A549 (cell line): ENCODE results near the gene PGS1. TPM values are rescaled to one million over a fixed set of nuclear protein-coding genes. Genes with fewer than 3 reads are reported as not detected.

Experiments
- ATAC-seq, 2 experiments: fragments of 200-7000 bp in 1 of 2; fragments of >200 bp in 1 of 2; cut with Nextera tagmentation in 1 of 2; cut with Tn5 transposase in 1 of 2; 3 replicates each; pipeline versions ENCODE4 v1.8.0 to v1.9.1; 2018 to 2020; ENCODE audit warnings: mild to moderate bottlenecking in 1 of 2, moderate library complexity in 1 of 2
- CTCF ChIA-PET: fragments of 300-600 bp; sonication (Branson Sonifier 250); formaldehyde crosslinking; extraction: SDS; loops from one replicate; lab custom pipeline; 2021; ENCODE audit warnings: antibody characterized with exemption, inconsistent platforms; lab: Yijun Ruan, JAX
- POLR2A ChIA-PET: fragments of 350-600 bp; formaldehyde crosslinking; extraction: SDS; loops from one replicate; lab custom pipeline; 2021; ENCODE audit warnings: antibody characterized with exemption, inconsistent platforms; lab: Yijun Ruan, JAX
- DNase-seq, 2 experiments: peaks; one replicate each; pipeline versions ENCODE4 v3.0.0 to v3.0.0-alpha.2; 2011 to 2016; ENCODE audit warnings: low read depth in 1 of 2, low spot score in 1 of 2
- FAIRE-seq: peaks from 2 replicates; lab custom pipeline; 2011; peaks lifted over from hg19 to GRCh38; lab: Jason Lieb, UNC
- H3K27ac ChIP-seq, 2 experiments: fragments of >200 bp; sonication (Bioruptor Twin); formaldehyde crosslinking; 3 replicates each; pipeline ENCODE4 v1.5.1; 2016 to 2017
- H3K4me1 ChIP-seq: fragments of >200 bp; sonication (Bioruptor Twin); formaldehyde crosslinking; 3 replicates; pipeline ENCODE4 v1.6.1; 2016
- H3K4me2 ChIP-seq: fragments of >200 bp; sonication (Bioruptor Twin); formaldehyde crosslinking; 3 replicates; pipeline ENCODE4 v1.6.1; 2016
- H3K4me3 ChIP-seq: fragments of >200 bp; sonication (Bioruptor Twin); formaldehyde crosslinking; 3 replicates; pipeline ENCODE4 v1.5.1; 2016
- H3K9me3 ChIP-seq: fragments of >200 bp; sonication (Bioruptor Twin); formaldehyde crosslinking; 3 replicates; pipeline ENCODE4 v1.6.1; 2016
- CHD4 ChIP-seq: fragments of 200-600 bp; sonication (generic); IDR thresholded peaks from 2 replicates; pipeline ENCODE4 v1.6.1; 2016; ENCODE audit warnings: antibody characterized with exemption, mild to moderate bottlenecking, borderline replicate concordance
- CTCF ChIP-seq: fragments of >200 bp; sonication (Bioruptor Twin); formaldehyde crosslinking; IDR thresholded peaks from 3 replicates; pipeline ENCODE4 v1.5.1; 2016
- EP300 ChIP-seq, 2 experiments: fragments of >200 bp; sonication (Bioruptor Twin); formaldehyde crosslinking; IDR thresholded peaks; 2 replicates in 1 of 2; 3 replicates in 1 of 2; pipeline ENCODE4 v1.6.1; 2016 to 2017
- HDAC2 ChIP-seq: fragments of 200-600 bp; sonication (generic); IDR thresholded peaks from 2 replicates; pipeline ENCODE4 v1.6.1; 2016
- JUN ChIP-seq, 2 experiments: fragments of >200 bp; sonication (Bioruptor Twin); formaldehyde crosslinking; IDR thresholded peaks; 2 replicates in 1 of 2; 3 replicates in 1 of 2; pipeline ENCODE4 v1.6.1; 2016 to 2017
- MAFK ChIP-seq: fragments of 450-650 bp; IDR thresholded peaks from 2 replicates; pipeline ENCODE4 v1.6.1; 2014; ENCODE audit not compliant: partially characterized antibody
- MAZ ChIP-seq: fragments of 150-350 bp; IDR thresholded peaks from 2 replicates; pipeline ENCODE4 v1.6.1; 2014; ENCODE audit warnings: antibody characterized with exemption, low read depth, low read length, borderline replicate concordance
- NFE2L2 ChIP-seq: fragments of 150-350 bp; conservative IDR thresholded peaks from 2 replicates; pipeline ENCODE4 v1.6.1; 2014; ENCODE audit warnings: low read length
- RAD21 ChIP-seq, 2 experiments: fragments of >200 bp in 1 of 2; sonication (Bioruptor Twin) in 1 of 2; formaldehyde crosslinking in 1 of 2; IDR thresholded peaks in 1 of 2; conservative IDR thresholded peaks in 1 of 2; 2 replicates in 1 of 2; 3 replicates in 1 of 2; pipeline ENCODE4 v1.6.1; 2012 to 2018; ENCODE audit warnings: inconsistent platforms in 1 of 2
- REST ChIP-seq: fragments of 200-600 bp; sonication (generic); IDR thresholded peaks from 2 replicates; pipeline ENCODE4 v1.6.1; 2016; ENCODE audit warnings: antibody characterized with exemption, mild to moderate bottlenecking, moderate library complexity
- SREBF2 ChIP-seq: fragments of 450-650 bp; IDR thresholded peaks from 2 replicates; pipeline ENCODE4 v1.6.1; 2014; ENCODE audit warnings: mild to moderate bottlenecking, moderate library complexity
- TP53 ChIP-seq: fragments of 250-450 bp; sonication (Bioruptor Pico); IDR thresholded peaks from 2 replicates; pipeline ENCODE4 v1.5.0; 2021; ENCODE audit warnings: mild to moderate bottlenecking, moderate library complexity
- WGBS: methylation state at CpG from one replicate; pipeline ENCODE4 v1.1.6; 2017; ENCODE audit errors: missing lambda C conversion rate; 5-methylcytosine and 5-hydroxymethylcytosine counted together
- polyA plus RNA-seq, 4 experiments: library from polyadenylated mRNA; depleted of rRNA in 3 of 4; stranded (reverse); fragments of >200 nt; fragmentation: RNase III in 1 of 4; extraction: RNeasy Plus Mini Kit Qiagen cat#74134 plus additional on column Dnase treatment in 1 of 4; gene quantifications; 2 replicates in 3 of 4; 3 replicates in 1 of 4; pipeline ENCODE4 v1.2.3, GENCODE V29; 2011 to 2017
- TF ChIP-seq, protein P1 (sequence below): IDR thresholded peaks from 2 replicates; pipeline ENCODE4 v1.6.1; 2012; ENCODE audit warnings: low read depth, borderline replicate concordance
- TF ChIP-seq, protein P2 (sequence below): fragments of >200 bp; sonication (Bioruptor Twin); formaldehyde crosslinking; IDR thresholded peaks from 2 replicates; pipeline ENCODE4 v1.6.1; 2016
- TF ChIP-seq, protein P3 (sequence below): fragments of 250-450 bp; sonication (Bioruptor Pico); IDR thresholded peaks from 2 replicates; pipeline ENCODE4 v1.5.0; 2021; ENCODE audit warnings: mild to moderate bottlenecking, moderate library complexity, borderline replicate concordance

Gene PGS1
- polyA plus RNA-seq, 2 of the 4 experiments (the other 2 are of a cell fraction): 23.7 to 29.5 TPM

DNA sequence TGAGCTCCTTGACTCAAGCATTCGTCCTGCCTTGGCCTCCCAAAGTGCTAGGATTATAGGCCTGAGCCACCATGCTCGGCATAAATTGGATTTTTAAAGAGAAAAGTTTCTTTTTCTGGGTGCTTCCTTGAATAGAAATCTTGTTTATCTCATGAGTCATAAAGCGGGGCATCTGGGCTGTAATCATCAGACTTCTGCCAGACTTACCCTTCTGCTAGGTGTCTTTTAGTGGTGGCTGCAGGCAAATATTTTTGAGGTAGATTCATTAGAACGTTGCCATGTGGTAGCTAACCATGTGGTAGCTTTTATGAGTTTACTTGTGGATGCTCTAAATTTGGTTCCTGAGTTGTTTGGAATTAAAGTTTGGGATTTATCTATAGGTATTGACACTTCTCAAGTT lies 13.4 kb downstream of the PGS1 start (continued):
- TF ChIP-seq, protein P1, sequence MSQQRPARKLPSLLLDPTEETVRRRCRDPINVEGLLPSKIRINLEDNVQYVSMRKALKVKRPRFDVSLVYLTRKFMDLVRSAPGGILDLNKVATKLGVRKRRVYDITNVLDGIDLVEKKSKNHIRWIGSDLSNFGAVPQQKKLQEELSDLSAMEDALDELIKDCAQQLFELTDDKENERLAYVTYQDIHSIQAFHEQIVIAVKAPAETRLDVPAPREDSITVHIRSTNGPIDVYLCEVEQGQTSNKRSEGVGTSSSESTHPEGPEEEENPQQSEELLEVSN: no peak

- no peaks in the 10 kb centered on the region for H3K9me3 ChIP-seq
- H3K4me1 ChIP-seq: peaks cover 36% of the 10 kb centered on the region
- H3K4me3 ChIP-seq: no peak overlapping the region
- no peak for ATAC-seq
- CTCF ChIA-PET: interaction anchor here (0.9 to 5.1 kb wide), 9 partner anchors 9 to 316 kb away, joined by 3 to 47 read pairs (median 9); partner anchors contain the start of gene SOCS3
- POLR2A ChIA-PET: interaction anchor here (0.7 to 1.1 kb wide), 2 partner anchors 32 to 448 kb away, joined by 3 to 4 read pairs; no protein-coding TSS in a partner anchor
- DNase-seq: no peak
- WGBS: 96% methylated on average over 6 of the region's 6 CpGs
- peak overlapping the region; percentile 59 for H3K4me2 ChIP-seq
- H3K27ac ChIP-seq: peak overlapping the region; percentile 5 to 82; a peak in 4 of 6 replicates
- TF ChIP-seq MAZ (no peak), HDAC2 (no peak), EP300 (IDR thresholded peaks at IDR 0.05) (no peak), RAD21 (conservative IDR thresholded peaks at IDR 0.05 in 1 of 2, IDR thresholded peaks at IDR 0.05 in 1 of 2) (no peak), JUN (IDR thresholded peaks at IDR 0.05) (no peak), SREBF2 (no peak), CHD4 (no peak), NFE2L2 (no peak), MAFK (no peak), CTCF (no peak), TP53 (CRISPR knock-in tag) (no peak), REST (no peak)
- TF ChIP-seq, protein P2, sequence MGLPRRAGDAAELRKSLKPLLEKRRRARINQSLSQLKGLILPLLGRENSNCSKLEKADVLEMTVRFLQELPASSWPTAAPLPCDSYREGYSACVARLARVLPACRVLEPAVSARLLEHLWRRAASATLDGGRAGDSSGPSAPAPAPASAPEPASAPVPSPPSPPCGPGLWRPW: no peak
- TF ChIP-seq, protein P3, sequence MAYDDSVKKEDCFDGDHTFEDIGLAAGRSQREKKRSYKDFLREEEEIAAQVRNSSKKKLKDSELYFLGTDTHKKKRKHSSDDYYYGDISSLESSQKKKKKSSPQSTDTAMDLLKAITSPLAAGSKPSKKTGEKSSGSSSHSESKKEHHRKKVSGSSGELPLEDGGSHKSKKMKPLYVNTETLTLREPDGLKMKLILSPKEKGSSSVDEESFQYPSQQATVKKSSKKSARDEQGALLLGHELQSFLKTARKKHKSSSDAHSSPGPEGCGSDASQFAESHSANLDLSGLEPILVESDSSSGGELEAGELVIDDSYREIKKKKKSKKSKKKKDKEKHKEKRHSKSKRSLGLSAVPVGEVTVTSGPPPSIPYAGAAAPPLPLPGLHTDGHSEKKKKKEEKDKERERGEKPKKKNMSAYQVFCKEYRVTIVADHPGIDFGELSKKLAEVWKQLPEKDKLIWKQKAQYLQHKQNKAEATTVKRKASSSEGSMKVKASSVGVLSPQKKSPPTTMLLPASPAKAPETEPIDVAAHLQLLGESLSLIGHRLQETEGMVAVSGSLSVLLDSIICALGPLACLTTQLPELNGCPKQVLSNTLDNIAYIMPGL (CRISPR knock-in tag): no peak
- no peak for FAIRE-seq
Measured at GRCh38 chr17:78392295-78392694, 13.8 kb downstream of the PGS1 start.

- FAIRE-seq: no peak
- POLR2A ChIA-PET: no interaction called here
Measured at GRCh38 chr17:78393575-78393974, 15.1 kb downstream of the PGS1 start.

More at GRCh38 chr17:78393575-78393974, 15.1 kb downstream of the PGS1 start:
- Histone ChIP-seq H3K4me3 (no peak overlapping the region), H3K4me2 (no peak overlapping the region), H3K4me1 (peaks cover 36% of the 10 kb centered on the region)
- DNase-seq: no peak
- TF ChIP-seq, protein P2: no peak
- no peak for TF ChIP-seq TP53 (CRISPR knock-in tag)
- TF ChIP-seq, all 56 proteins: peak for 0
- H3K27ac ChIP-seq: no peak overlapping the region
- CTCF ChIA-PET: interaction anchor here (2.9 to 5.1 kb wide), 2 partner anchors 29 to 33 kb away, joined by 30 to 47 read pairs; partner anchors contain the start of gene SOCS3
- H3K9me3 ChIP-seq: no peaks in the 10 kb centered on the region
- no peak for ATAC-seq
- 97% methylated on average over 4 of the region's 4 CpGs for WGBS
